Upper lobe of left lung (tissue), 4 donors: ENCODE data around the gene BAIAP2L2.

ENCODE experiments used
- CTCF ChIP-seq, 6 experiments: fragments of 450-650 bp in 4 of 6; fragments of 200-600 bp in 2 of 6; sonication (generic) in 2 of 6; IDR thresholded peaks; one replicate each; pipeline ENCODE4 v1.5.1; 2016 to 2019; ENCODE audit warnings: antibody characterized with exemption in 6 of 6
- EP300 ChIP-seq, 4 donors: sonication (generic); formaldehyde crosslinking; IDR thresholded peaks; one replicate each; pipeline ENCODE4 v1.5.1; 2017; ENCODE audit warnings: antibody characterized with exemption in 4 of 4, control low read depth in 2 of 4
- POLR2A ChIP-seq, 4 donors: fragments of 450-650 bp; IDR thresholded peaks; one replicate each; pipeline ENCODE4 v1.5.1; 2016 to 2017; ENCODE audit warnings: antibody characterized with exemption in 4 of 4, mild to moderate bottlenecking in 2 of 4
- POLR2AphosphoS5 ChIP-seq, 2 donors: sonication (generic); formaldehyde crosslinking; IDR thresholded peaks; one replicate each; pipeline ENCODE4 v1.5.1; 2017; ENCODE audit warnings: antibody characterized with exemption in 2 of 2

- TF ChIP-seq CTCF (IDR thresholded peaks at IDR 0.05) (no peak), POLR2AphosphoS5 (IDR thresholded peaks at IDR 0.05) (no peak), POLR2A (IDR thresholded peaks at IDR 0.05) (no peak), EP300 (IDR thresholded peaks at IDR 0.05) (no peak)
Measured at GRCh38 chr22:38066381-38067027, 44.0 kb downstream of the BAIAP2L2 start.
